ENCODE results near the gene POLD2. TPM values are rescaled to one million over a fixed set of nuclear protein-coding genes. Genes with fewer than 3 reads are reported as not detected.

The POLD2 gene
- total and polyA plus RNA-seq, 2 of the 4 experiments (the other 2 are of a cell fraction), result 142 to 163 TPM

GRCh38 chr7:44153948-44154335 lies 30.6 kb upstream of the POLD2 start:
- no peak for TF ChIP-seq POLR2A (IDR thresholded peaks at IDR 0.05; ENCODE audit: low read depth, low read length)
- TF ChIP-seq MXI1 (IDR thresholded peaks at IDR 0.05; ENCODE audit: borderline replicate concordance, low read depth, low read length), result no peak
- TF ChIP-seq, protein P1, sequence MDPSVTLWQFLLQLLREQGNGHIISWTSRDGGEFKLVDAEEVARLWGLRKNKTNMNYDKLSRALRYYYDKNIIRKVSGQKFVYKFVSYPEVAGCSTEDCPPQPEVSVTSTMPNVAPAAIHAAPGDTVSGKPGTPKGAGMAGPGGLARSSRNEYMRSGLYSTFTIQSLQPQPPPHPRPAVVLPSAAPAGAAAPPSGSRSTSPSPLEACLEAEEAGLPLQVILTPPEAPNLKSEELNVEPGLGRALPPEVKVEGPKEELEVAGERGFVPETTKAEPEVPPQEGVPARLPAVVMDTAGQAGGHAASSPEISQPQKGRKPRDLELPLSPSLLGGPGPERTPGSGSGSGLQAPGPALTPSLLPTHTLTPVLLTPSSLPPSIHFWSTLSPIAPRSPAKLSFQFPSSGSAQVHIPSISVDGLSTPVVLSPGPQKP (IDR thresholded peaks at IDR 0.05; ENCODE audit: borderline replicate concordance, low read depth, low read length), result no peak
- no peak for TF ChIP-seq BHLHE40 (IDR thresholded peaks at IDR 0.05; ENCODE audit: low read depth, low read length)
- TF ChIP-seq RCOR1 (IDR thresholded peaks at IDR 0.05; ENCODE audit: insufficient replicate concordance, low read length), result no peak
- no peak for TF ChIP-seq MAZ (IDR thresholded peaks at IDR 0.05; ENCODE audit: borderline replicate concordance, low read depth, low read length)
- no peak for TF ChIP-seq USF2 (IDR thresholded peaks at IDR 0.05; ENCODE audit: low read depth, low read length)
- TF ChIP-seq CEBPB (IDR thresholded peaks at IDR 0.05; ENCODE audit: low read depth, low read length), result no peak
- no peak for TF ChIP-seq CTCF (conservative IDR thresholded peaks at IDR 0.05; ENCODE audit: low read depth, low read length)
- no peak for TF ChIP-seq RAD21 (IDR thresholded peaks at IDR 0.05; ENCODE audit: low read length)
- no peak for TF ChIP-seq CHD1 (IDR thresholded peaks at IDR 0.05; ENCODE audit: low read depth, low read length)
- TF ChIP-seq MAFK (IDR thresholded peaks at IDR 0.05; ENCODE audit: low read depth, low read length), result no peak
- TF ChIP-seq SMC3 (IDR thresholded peaks at IDR 0.05; ENCODE audit: low read depth, low read length), result no peak
- TF ChIP-seq RFX5 (IDR thresholded peaks at IDR 0.05; ENCODE audit: low read depth, low read length), result no peak
- no peak for TF ChIP-seq NFE2L2 (IDR thresholded peaks at IDR 0.05; ENCODE audit: low read depth, low read length)
- no peak for TF ChIP-seq FOS (IDR thresholded peaks at IDR 0.05; ENCODE audit: low read depth, low read length)
- Histone ChIP-seq H3K4me3 (ENCODE audit: insufficient read depth, low read depth, low read length) (no peak overlapping the region), H2BK5ac (ENCODE audit: low read depth, low read length, poor library complexity, severe bottlenecking) (no peak overlapping the region), H4K20me1 (ENCODE audit: insufficient read depth, low read length) (no peaks in the 10 kb centered on the region), H3K36me3 (ENCODE audit: control insufficient read depth, insufficient read depth, low read length) (no peaks in the 10 kb centered on the region), H3K9me1 (ENCODE audit: insufficient read depth, low read length) (0 out of 2 replicates have a peak, but pooled peaks cover 3% of the 10 kb centered on the region), H2BK15ac (ENCODE audit: low read depth, low read length) (no peak overlapping the region), H2BK20ac (ENCODE audit: low read depth, low read length) (no peak overlapping the region), H2BK120ac (ENCODE audit: low read depth, low read length) (no peak overlapping the region), H3K4me1 (ENCODE audit: control insufficient read depth, insufficient read depth, low read length) (peaks cover 7% of the 10 kb centered on the region; the same call in 1 of the 2 replicates), H3K9me3 (ENCODE audit: control insufficient read depth, insufficient read depth, low read length) (no peaks in the 10 kb centered on the region), H3K4me2 (ENCODE audit: low read depth, low read length) (no peak overlapping the region), H2AFZ (replicated peaks; ENCODE audit: low read length, poor library complexity) (no peak overlapping the region), H3K23ac (ENCODE audit: low read depth, low read length) (no peak overlapping the region), H3K27ac (ENCODE audit: insufficient read depth, low read length) (no peak overlapping the region), H4K8ac (ENCODE audit: low read depth in 2 of 2, low read length in 2 of 2) (no peak overlapping the region), H2AK5ac (ENCODE audit: low read depth, low read length) (no peak overlapping the region), H3K9ac (ENCODE audit: low read depth, low read length) (no peak overlapping the region), H4K5ac (ENCODE audit: low read depth, low read length) (no peak overlapping the region), H4K91ac (ENCODE audit: insufficient read depth, low read depth, low read length) (no peak overlapping the region), H3K4ac (ENCODE audit: low read depth, low read length) (no peak overlapping the region), H3K18ac (ENCODE audit: low read depth, low read length) (no peak overlapping the region), H3K79me1 (ENCODE audit: low read depth in 1 of 2, low read length in 2 of 2) (no peaks in the 10 kb centered on the region), H2AK9ac (replicated peaks; ENCODE audit: low read depth, low read length, poor library complexity) (no peak overlapping the region), H3K14ac (replicated peaks; ENCODE audit: low read depth, low read length) (no peak overlapping the region), H3K56ac (ENCODE audit: extremely low read depth, insufficient read depth, low read length) (no peak overlapping the region), H3K27me3 (ENCODE audit: control insufficient read depth, insufficient read depth, low read length) (peaks cover 9% of the 10 kb centered on the region; the same call in 1 of the 2 replicates)
- in situ Hi-C loops (cut with MboI; ENCODE audit: low sequenced_read_pairs) (no loop called here), dilution Hi-C loops (cut with HindIII; ENCODE audit: low sequenced_read_pairs, unreplicated experiment) (no loop called here), intact Hi-C loops (cut with micrococcal nuclease) (no loop called here)
- ChIA-PET POLR2A (ENCODE audit: unreplicated experiment) (no interaction called here), CTCF (no interaction called here)
- 76% methylated on average over 4 of the region's 5 CpGs; no CpG with 5 or more reads in 1 of the 2 experiments for WGBS, 2 experiments (ENCODE audit: extremely low coverage in 2 of 2, insufficient read length in 1 of 2)
- no peak for ATAC-seq (ENCODE audit: low read depth)
- no TSS peak for BruUV-seq (replicated peaks)
- DNase-seq, result no peak
